Measurements from ENCODE around the gene STUM.

STUM gene

DNA sequence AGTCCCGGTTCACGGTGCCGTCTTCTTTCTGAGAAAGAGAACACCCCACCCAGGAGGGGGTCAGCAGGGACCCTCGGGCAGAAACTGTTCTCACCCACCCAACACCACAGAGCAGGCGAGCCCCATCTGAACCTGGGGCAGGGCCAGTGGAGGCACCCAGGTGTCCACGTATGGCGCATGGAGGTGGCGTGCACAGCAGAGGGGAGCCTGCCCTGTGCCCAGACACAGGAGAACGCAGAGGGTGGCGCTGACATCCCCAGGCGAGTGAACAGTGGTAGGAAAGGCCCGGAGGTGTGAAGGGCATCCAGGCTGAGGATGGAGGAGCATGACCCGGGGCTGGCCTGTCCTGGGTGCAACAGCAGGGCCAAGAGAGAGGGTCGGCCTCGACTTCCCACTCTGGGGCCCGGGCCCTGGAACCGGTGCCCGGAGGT lies 91.1 kb downstream of the STUM start:
- DNase-seq (ENCODE audit: low spot score): no peak

DNA sequence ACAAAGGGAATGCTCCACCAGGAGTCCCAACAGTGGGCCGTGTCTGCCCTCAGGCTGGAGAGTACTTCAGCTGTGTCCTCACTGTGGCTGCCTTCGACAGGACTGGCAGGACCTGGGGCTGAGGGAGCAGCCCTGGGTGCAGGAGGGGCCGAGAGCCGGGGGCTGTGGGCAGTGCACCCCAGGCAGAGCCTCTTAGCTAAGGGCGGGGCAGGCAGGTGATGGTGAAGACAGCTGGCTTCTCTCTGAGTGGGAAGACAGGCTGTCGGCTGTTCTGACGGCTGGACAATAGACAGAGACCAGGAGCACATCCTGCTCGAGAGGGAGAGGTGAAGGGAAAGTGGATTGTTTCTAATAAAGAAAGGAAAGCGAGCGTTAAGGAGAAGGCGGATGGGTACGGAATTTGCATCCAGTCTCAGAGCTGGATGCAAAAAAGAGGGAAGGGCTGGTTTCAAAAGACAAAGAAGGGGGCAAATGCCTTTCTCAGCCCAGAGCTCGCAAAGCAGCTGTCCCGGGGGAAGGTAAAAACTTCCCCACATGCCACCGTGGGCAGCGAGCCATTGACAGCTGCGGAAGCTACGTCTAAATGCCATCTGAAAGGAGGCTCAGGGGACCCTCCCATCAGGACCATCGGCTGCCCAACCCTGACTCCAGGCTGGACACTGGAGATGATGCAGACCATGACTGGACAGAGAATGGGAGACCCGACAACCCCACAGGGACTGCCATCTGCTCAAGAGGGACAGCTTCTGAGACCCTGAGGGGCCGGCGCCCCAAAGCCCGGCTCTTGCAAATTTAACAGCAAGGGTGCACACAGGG lies 92.0 kb downstream of the STUM start:
- no peak for DNase-seq (ENCODE audit: low spot score)

- DNase-seq (ENCODE audit: low spot score): no peak
Measured at GRCh38 chr1:226641671-226642231, 93.2 kb downstream of the STUM start.

DNA sequence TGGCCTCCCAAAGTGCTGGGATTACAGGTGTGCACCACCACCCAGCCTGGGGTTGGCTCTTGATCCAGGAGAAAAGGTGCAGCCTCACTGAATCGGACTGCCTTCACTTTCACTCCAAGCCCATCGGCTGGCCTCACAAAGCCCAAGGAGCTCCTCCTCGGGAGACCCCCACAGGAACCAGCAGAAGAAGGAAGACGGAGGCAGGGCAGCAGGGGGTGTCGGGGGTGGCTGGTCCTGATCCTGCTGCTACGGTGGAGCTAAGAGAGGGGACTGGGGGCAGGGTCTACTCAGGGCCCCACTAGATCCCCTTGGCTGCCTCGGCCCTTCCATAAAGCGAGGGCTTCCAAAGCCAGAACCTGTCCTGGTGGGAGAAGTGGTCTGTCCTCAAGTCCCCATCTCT lies 93.9 kb downstream of the STUM start:
- no peak for DNase-seq (ENCODE audit: low spot score)

DNA sequence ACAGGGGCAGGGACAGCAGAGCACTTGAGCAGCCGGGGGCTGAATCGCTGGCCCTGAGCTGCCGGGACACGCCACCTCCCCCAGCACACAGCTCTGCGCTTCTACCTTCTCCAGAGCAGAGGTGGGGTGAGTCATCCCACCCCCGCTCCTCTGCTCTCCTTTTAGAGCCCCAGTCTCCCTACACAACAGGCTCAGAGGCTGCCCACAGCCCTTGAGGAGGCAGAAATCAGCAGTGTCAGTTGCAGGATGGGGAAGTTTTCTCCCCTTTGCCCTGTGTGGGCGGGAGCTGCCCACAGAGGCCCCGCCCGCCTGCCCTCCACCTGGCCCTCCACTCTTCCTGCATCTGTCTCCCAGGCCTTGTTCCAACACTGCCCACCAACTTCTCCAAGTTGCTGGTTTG lies 94.6 kb downstream of the STUM start:
- DNase-seq (ENCODE audit: low spot score): no peak

DNA sequence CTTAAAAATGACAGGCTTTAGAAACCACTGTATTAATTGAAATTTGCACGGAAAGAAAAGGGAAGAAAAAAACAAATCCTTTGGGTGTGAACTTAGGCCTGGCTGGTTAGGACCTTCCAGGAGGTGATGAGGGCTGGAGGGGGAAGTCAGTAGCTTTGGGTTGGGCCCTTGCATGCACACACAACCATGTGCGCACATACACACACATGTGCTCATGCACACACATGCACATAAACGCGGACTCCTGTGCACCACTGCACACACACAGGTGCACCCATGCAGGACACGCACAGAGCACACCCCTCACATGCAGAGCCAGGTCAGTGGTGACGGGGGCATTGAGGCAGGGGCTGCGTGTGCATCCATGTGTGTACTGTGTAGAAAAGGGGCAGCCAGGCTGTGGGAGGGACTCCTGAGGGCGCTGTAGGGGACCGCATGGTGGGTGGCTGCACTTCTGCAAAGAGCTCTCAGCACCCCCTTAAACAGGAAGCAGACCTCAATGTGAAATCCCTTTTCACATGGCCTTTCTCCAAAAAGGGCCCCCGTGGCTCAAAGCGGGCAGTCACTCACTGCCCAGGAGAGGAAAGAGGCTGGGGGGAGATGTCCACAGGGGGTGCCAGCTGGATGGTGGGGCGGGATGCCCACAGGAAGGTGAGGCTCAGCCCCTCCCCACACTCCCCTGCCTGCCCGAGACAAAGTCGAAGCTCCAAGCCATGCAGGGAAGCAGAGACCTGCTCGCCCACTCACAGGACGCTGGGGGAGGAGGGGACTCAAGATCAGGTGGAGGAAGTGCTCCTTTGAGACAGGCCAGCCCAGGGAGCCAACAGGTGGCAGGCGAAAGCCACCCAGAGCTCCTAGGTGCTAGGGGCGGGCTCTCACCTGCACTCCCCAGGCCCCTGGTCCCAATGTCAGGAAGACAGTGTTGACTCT lies 95.3 kb downstream of the STUM start:
- DNase-seq (ENCODE audit: low spot score): no peak

DNA sequence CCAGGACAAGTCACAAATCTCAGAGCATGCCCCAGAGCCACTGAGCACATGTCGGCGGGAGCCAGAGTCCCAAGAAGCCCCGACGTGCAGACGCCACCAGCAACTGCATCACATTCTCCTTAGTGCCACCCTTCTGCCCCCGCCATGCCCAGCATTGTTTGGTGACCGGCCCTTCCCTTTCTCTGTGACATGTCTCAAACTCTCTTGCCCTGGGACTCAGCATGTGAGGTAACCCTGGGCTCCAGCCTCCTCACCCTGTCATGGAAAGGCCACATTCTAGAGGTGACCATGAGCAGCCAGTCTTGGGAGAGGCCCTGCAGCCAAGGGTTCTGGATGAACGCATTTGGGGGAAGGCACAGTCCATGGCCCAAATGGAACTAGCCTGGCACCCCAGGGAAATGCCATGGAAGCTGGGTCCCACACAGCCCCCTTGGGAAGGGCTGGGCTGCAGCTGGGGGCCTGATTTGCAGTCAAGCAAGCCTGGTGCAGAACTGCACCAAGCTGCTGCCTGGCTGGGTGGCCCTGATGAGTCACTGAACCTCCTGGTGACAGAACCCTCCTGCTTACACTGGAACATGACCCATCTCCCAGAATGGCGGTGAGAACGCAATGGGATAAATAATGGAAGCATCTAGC lies 96.1 kb downstream of the STUM start:
- no peak for DNase-seq (ENCODE audit: low spot score)

DNA sequence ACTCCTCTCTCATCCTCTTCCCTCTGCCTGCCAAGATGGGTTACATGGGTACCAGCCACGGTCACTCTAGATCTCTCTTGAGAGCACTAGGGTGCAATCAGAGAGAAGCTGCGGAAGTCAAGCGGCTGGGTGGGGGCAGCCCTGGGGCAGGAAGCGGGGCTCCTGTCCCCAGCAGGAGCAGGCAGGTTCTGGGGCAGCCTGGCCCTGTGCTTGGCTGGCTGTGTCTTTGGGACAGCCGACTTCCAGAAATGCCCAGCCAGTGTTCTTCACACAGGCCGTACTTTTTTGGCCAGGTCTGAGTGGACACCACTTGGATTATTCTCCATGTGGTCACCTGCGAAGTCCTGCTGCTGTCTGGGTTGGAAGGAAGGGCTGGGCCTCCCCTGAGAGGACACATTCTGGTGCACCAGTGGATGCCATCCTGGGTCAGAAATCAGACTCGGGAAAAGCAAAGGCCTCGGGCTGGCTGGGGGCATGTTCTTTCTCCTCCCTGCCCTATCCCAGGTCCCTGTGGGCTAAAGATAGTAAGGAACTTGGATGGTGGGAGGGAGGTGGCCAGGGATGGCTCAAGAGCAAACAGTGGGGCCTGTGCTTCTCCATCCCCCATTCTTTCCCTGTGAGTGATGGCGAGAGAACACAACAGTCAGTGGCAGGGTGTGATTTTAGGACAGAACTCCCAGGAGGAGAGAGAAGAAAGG lies 96.9 kb downstream of the STUM start:
- DNase-seq (ENCODE audit: low spot score): no peak

DNA sequence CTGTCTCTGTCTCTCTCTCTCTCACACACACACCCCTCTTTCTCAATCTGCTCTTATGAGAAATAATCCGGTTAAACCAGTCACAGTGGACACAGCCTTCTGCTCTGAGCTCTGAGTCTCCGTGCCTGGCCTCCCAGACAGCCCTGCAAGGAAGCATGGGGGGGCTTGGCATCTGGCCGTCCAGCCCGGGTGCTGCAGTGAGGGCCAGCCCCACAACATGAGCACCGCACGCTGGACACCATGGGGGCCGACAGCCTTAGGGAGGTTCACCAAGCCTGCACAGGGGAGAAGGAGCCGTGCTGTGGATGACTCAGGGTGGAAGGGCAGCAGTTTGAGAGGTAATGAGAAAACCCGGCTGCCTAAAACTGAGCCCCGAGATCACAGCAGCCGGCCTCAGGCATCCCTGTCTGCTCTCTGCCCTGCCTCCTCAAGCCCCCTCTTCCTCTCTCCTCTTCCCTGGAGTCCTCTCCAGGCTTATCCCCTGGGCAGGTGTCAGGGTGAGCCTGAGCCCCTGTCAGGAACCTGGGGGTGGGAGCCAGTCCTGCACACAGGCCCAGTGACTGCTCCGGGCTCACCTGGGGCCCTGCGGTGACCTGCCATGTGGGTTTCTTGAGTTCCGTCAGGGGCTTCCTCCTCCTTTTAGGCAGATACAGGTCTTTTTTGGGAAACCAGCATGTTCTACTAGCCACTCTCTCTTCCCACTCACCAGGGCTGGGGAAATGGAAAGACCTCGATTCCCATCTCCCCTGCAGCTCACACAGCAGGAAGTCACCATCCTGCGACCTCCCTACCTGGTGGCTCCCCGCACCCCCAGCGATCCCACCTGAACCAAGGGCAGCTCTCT lies 97.7 kb downstream of the STUM start:
- no peak for DNase-seq (ENCODE audit: low spot score)

- DNase-seq (ENCODE audit: low spot score): no peak
Measured at GRCh38 chr1:226646870-226647449, 98.4 kb downstream of the STUM start.

GRCh38 chr1:226647719-226648118 lies 99.2 kb downstream of the STUM start:
- DNase-seq (ENCODE audit: low spot score): no peak

GRCh38 chr1:226648421-226648820 lies 99.9 kb downstream of the STUM start:
- DNase-seq (ENCODE audit: low spot score): no peak

DNA sequence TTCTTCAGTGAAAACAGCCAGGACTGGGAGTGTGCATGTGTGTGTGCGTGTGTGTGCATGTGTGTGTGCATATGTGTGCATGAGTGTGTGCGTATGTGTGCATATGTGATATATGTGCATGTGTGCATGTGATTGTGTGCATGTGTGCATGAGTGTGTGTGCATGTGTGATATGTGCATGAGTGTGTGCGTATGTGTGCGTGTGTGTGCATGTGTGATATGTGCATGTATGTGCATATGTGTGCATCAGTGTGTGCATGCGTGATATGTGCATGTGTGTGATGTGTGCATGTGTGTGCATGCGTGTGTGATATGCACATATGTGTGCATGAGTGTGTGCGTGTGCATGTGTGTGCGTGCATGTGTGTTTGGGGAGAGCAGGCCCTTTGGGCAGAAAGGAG lies 100.7 kb downstream of the STUM start:
- no peak for DNase-seq (ENCODE audit: low spot score)

DNA sequence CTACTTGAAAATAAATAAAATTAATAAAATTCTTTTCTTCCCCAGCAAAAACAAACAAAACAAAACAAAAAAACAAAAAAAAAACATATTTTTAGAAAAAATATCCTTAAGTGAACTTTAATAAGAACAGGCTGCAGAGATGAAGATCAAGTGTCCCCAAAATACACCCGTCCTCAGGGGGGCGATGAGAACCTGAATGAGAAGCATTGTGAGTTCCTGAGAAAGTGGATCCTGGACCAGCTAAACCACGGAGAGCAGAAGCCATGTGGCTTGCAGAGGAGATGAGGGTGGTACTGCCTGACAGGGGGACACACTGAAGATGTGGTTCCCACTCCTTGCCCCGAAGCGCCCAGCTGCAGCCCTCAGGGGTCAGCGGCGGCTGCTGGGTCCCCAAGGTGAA lies 101.2 kb downstream of the STUM start:
- no peak for DNase-seq (ENCODE audit: low spot score)

GRCh38 chr1:226650236-226650841 lies 101.8 kb downstream of the STUM start:
- DNase-seq (ENCODE audit: low spot score): no peak

- DNase-seq (ENCODE audit: low spot score): no peak
Measured at GRCh38 chr1:226651041-226651731, 102.6 kb downstream of the STUM start.

- no peak for DNase-seq (ENCODE audit: low spot score)
Measured at GRCh38 chr1:226651732-226652105, 103.2 kb downstream of the STUM start.

- DNase-seq (ENCODE audit: low spot score): no peak
Measured at GRCh38 chr1:226652613-226653012, 104.0 kb downstream of the STUM start.

- no peak for DNase-seq (ENCODE audit: low spot score)
Measured at GRCh38 chr1:226653311-226653921, 104.9 kb downstream of the STUM start.
